ENCODE data around the gene GCNT4.
A peak's percentile ranks its signal among the peaks of the same experiment; 100 is the strongest.

- TF ChIP-seq POLR2AphosphoS5 (IDR thresholded peaks at IDR 0.05): peak in 2 of 4 donors; percentile 41 to 55
- TF ChIP-seq, protein P1, sequence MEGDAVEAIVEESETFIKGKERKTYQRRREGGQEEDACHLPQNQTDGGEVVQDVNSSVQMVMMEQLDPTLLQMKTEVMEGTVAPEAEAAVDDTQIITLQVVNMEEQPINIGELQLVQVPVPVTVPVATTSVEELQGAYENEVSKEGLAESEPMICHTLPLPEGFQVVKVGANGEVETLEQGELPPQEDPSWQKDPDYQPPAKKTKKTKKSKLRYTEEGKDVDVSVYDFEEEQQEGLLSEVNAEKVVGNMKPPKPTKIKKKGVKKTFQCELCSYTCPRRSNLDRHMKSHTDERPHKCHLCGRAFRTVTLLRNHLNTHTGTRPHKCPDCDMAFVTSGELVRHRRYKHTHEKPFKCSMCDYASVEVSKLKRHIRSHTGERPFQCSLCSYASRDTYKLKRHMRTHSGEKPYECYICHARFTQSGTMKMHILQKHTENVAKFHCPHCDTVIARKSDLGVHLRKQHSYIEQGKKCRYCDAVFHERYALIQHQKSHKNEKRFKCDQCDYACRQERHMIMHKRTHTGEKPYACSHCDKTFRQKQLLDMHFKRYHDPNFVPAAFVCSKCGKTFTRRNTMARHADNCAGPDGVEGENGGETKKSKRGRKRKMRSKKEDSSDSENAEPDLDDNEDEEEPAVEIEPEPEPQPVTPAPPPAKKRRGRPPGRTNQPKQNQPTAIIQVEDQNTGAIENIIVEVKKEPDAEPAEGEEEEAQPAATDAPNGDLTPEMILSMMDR (IDR thresholded peaks at IDR 0.05): no peak
- no peak for TF ChIP-seq POLR2A (IDR thresholded peaks at IDR 0.05)
Measured at GRCh38 chr5:75052192-75053053, at the start of gene GCNT4.

All from sigmoid colon (tissue), 4 donors.